Epidermal melanocyte (primary cell): Measurements from ENCODE around the gene SETD9.

Experiments
- DNase-seq: peaks from one replicate; pipeline ENCODE4 v3.0.0; 2011; ENCODE audit warnings: low spot score; ENCODE audit not compliant: insufficient read length

SETD9 gene

GRCh38 chr5:56934325-56934724 is 24.9 kb downstream of the SETD9 start:
- DNase-seq: no peak

- no peak for DNase-seq
Observed at GRCh38 chr5:56938858-56939257, 29.5 kb downstream of the SETD9 start.

GRCh38 chr5:56941981-56942380 is 32.6 kb downstream of the SETD9 start:
- no peak for DNase-seq

GRCh38 chr5:56947052-56947451 is 37.7 kb downstream of the SETD9 start:
- no peak for DNase-seq

- peak; percentile 46 for DNase-seq
Observed at GRCh38 chr5:56950626-56951125, 41.3 kb downstream of the SETD9 start.

- no peak for DNase-seq
Observed at GRCh38 chr5:56951126-56951945, 41.9 kb downstream of the SETD9 start.

- peak; percentile 66 for DNase-seq
Observed at GRCh38 chr5:56951946-56952691, 42.7 kb downstream of the SETD9 start, which contains the start of gene MIER3. MIER3 (minus strand) TSS chr5:56952123; CDS start chr5:56952102, 21 bp downstream.

- DNase-seq: no peak
Observed at GRCh38 chr5:56954262-56954661, 44.9 kb downstream of the SETD9 start.

- DNase-seq: no peak
Observed at GRCh38 chr5:56958595-56958994, 49.2 kb downstream of the SETD9 start.

GRCh38 chr5:56959326-56959725 is 49.9 kb downstream of the SETD9 start:
- DNase-seq: no peak

GRCh38 chr5:56961746-56962145 is 52.4 kb downstream of the SETD9 start:
- DNase-seq: no peak

GRCh38 chr5:56962286-56962685 is 52.9 kb downstream of the SETD9 start:
- DNase-seq: no peak

GRCh38 chr5:56963246-56963645 is 53.9 kb downstream of the SETD9 start:
- no peak for DNase-seq

- DNase-seq: no peak
Observed at GRCh38 chr5:56964173-56964572, 54.8 kb downstream of the SETD9 start.
